MG63 (cell line): ENCODE results near the gene FNBP1L. TPM values are rescaled to one million over a fixed set of nuclear protein-coding genes. Genes with fewer than 3 reads are reported as not detected.

Experiments used
- DNase-seq: peaks from one replicate; pipeline ENCODE4 v3.0.0-alpha.2; 2020
- H3K27me3 ChIP-seq: fragments of 250-450 bp; sonication (Bioruptor Pico); 2 replicates; pipeline ENCODE4 v1.5.1; 2020; ENCODE audit warnings: mild to moderate bottlenecking, moderate library complexity
- H3K36me3 ChIP-seq: fragments of 250-450 bp; sonication (Bioruptor Pico); 2 replicates; pipeline ENCODE4 v1.5.1; 2020; ENCODE audit warnings: mild to moderate bottlenecking, moderate library complexity
- H3K4me3 ChIP-seq: fragments of 250-450 bp; sonication (Bioruptor Pico); 2 replicates; pipeline ENCODE4 v1.5.1; 2020; ENCODE audit warnings: mild to moderate bottlenecking, moderate library complexity
- H3K9me3 ChIP-seq: fragments of 250-450 bp; sonication (Bioruptor Pico); 2 replicates; pipeline ENCODE4 v1.5.1; 2020; ENCODE audit warnings: mild to moderate bottlenecking, moderate library complexity
- total RNA-seq: library from RNA; depleted of rRNA; stranded (reverse); fragments of >200 nt; shearing (Covaris generic); gene quantifications from 2 replicates; pipeline ENCODE4 v1.2.3, GENCODE V29; 2014; ENCODE audit warnings: low replicate concordance

The FNBP1L gene
- total RNA-seq, 1 experiment from 2014 or later = 1.5 TPM

DNA sequence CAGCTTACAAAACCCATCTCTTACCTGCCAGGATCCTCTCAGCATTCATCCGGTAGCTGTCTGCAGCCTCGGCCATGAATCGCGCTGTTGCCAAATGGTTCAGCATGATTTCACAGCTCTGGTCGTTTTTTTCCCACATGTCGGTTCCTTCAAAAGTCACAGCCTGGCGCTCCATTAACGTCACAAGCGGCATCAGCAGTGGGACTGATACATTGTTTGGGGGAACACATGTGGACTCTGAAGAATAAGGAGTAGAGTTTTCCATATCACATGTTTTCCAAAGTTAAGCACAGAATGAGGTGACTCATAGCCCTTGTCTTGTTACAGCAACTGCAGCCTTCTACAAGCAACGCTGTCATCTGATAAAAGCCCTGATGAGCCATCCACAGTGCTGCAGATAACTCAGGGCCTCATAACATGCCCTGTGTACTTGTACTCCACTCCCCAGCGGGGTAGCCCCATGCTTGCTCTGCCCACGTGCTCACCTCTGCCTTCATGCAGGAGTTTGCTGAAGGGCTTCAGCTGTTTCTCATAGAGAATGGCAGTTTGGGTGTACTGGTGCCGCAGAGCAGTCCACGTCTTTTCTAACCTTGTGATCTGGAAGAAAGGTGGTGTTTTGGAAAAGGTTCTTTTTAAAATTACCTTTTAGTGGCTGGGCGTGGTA, 119.5 kb downstream of the FNBP1L start:
- peaks cover 59% of the 10 kb centered on the region for H3K36me3 ChIP-seq
- peak; percentile 53 for DNase-seq
- H3K9me3 ChIP-seq = no peaks in the 10 kb centered on the region
- H3K4me3 ChIP-seq = no peak overlapping the region
- no peaks in the 10 kb centered on the region for H3K27me3 ChIP-seq

GRCh38 chr1:93569489-93569888, 121.6 kb downstream of the FNBP1L start:
- peaks cover 63% of the 10 kb centered on the region for H3K36me3 ChIP-seq
- no peak overlapping the region for H3K4me3 ChIP-seq
- no peaks in the 10 kb centered on the region for H3K27me3 ChIP-seq
- DNase-seq = no peak
- no peaks in the 10 kb centered on the region for H3K9me3 ChIP-seq

GRCh38 chr1:93571623-93572310, 123.8 kb downstream of the FNBP1L start:
- Histone ChIP-seq H3K9me3 (no peaks in the 10 kb centered on the region), H3K27me3 (no peaks in the 10 kb centered on the region), H3K4me3 (no peak overlapping the region), H3K36me3 (peaks cover 55% of the 10 kb centered on the region)
- no peak for DNase-seq

DNA sequence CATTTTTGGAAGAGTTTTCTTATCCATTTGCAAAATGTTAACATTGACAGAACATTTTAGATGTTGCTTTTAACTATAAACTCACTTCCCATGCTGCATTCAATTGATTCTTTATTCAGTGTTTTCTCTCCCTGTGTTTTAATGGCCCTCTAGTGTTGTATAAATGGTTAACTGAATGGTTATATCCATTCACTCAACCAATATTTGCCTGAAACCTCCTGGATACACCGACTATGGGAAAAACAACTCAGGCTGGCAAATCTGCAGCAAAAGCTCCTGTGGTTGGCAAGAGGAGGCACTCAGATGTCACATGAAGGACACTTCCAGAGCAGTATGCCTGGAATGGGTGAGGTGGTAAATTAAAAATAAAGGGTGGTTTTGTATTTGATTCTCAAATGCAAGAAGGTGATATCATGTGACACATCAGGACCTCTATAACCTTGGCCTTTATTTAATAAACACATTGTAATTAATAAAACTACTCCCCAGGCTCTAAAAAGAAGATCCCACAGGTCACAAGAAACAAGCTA, 126.1 kb downstream of the FNBP1L start:
- Histone ChIP-seq H3K27me3 (no peaks in the 10 kb centered on the region), H3K36me3 (peaks cover 45% of the 10 kb centered on the region), H3K9me3 (no peaks in the 10 kb centered on the region), H3K4me3 (no peak overlapping the region)
- DNase-seq = no peak

DNA sequence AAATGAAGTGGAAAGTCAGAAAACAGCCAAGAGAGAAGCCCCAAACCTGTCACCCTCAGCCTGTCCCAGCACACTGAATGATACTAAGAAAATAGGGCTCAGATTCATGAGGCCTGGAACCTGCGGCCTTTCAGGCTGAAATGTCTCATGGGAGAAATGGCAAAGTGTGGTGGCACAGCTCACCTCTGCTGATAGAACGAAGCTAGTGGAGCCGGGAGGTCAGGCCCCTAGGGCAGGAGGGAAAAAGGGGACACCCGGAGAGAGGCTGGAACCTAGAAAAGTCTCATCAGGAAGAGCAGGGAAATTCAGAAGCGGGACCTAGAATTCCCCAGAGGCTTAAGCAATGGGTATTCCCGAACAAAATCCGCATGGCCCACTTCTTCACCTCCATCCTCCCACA, 126.6 kb downstream of the FNBP1L start:
- Histone ChIP-seq H3K27me3 (no peaks in the 10 kb centered on the region), H3K4me3 (no peak overlapping the region), H3K9me3 (no peaks in the 10 kb centered on the region), H3K36me3 (peaks cover 46% of the 10 kb centered on the region)
- no peak for DNase-seq

GRCh38 chr1:93574991-93575390, 127.1 kb downstream of the FNBP1L start:
- Histone ChIP-seq H3K36me3 (peaks cover 46% of the 10 kb centered on the region), H3K4me3 (no peak overlapping the region), H3K27me3 (no peaks in the 10 kb centered on the region), H3K9me3 (no peaks in the 10 kb centered on the region)
- DNase-seq = no peak

GRCh38 chr1:93575621-93576284, 127.8 kb downstream of the FNBP1L start:
- no peaks in the 10 kb centered on the region for H3K9me3 ChIP-seq
- no peaks in the 10 kb centered on the region for H3K27me3 ChIP-seq
- H3K36me3 ChIP-seq = peaks cover 38% of the 10 kb centered on the region
- DNase-seq = no peak
- H3K4me3 ChIP-seq = no peak overlapping the region

- peaks cover 36% of the 10 kb centered on the region for H3K36me3 ChIP-seq
- no peaks in the 10 kb centered on the region for H3K9me3 ChIP-seq
- no peaks in the 10 kb centered on the region for H3K27me3 ChIP-seq
Measured at GRCh38 chr1:93576346-93576745, 128.4 kb downstream of the FNBP1L start.

DNA sequence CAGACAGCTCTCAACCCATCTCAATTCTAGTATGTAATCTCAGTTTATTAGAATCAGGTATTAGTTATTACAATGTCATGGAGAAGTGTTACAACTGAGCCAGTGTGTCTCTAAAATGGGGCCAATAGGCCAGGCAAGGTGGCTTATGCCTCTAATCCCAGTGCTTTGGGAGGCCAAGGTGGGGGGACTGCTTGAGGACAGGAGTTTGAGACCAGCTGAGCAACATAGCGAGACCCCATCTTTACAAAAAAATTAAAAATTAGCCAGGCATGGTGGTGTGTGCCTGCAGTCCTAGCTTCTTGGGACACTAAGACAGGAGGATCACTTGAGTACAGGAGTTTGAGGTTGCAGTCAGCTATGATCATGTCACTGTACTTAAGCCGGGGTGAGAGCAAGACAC, 128.8 kb downstream of the FNBP1L start:
- Histone ChIP-seq H3K9me3 (no peaks in the 10 kb centered on the region), H3K36me3 (peaks cover 33% of the 10 kb centered on the region), H3K27me3 (no peaks in the 10 kb centered on the region), H3K4me3 (no peak overlapping the region)
- no peak for DNase-seq

More at GRCh38 chr1:93576346-93576745, 128.4 kb downstream of the FNBP1L start:
- DNase-seq = no peak
- no peak overlapping the region for H3K4me3 ChIP-seq

- Histone ChIP-seq H3K4me3 (no peak overlapping the region), H3K36me3 (peaks cover 30% of the 10 kb centered on the region), H3K9me3 (no peaks in the 10 kb centered on the region), H3K27me3 (no peaks in the 10 kb centered on the region)
- no peak for DNase-seq
Measured at GRCh38 chr1:93577536-93578432, 129.9 kb downstream of the FNBP1L start.

- H3K36me3 ChIP-seq = peaks cover 34% of the 10 kb centered on the region
- no peaks in the 10 kb centered on the region for H3K9me3 ChIP-seq
- no peak overlapping the region for H3K4me3 ChIP-seq
- no peak for DNase-seq
- no peaks in the 10 kb centered on the region for H3K27me3 ChIP-seq
Measured at GRCh38 chr1:93578433-93578830, 130.5 kb downstream of the FNBP1L start.

- Histone ChIP-seq H3K36me3 (peaks cover 37% of the 10 kb centered on the region), H3K4me3 (no peak overlapping the region), H3K9me3 (no peaks in the 10 kb centered on the region), H3K27me3 (no peaks in the 10 kb centered on the region)
- no peak for DNase-seq
Measured at GRCh38 chr1:93578911-93579825, 131.2 kb downstream of the FNBP1L start.

- DNase-seq = peak; percentile 80
- no peaks in the 10 kb centered on the region for H3K9me3 ChIP-seq
- H3K36me3 ChIP-seq = peaks cover 34% of the 10 kb centered on the region
- no peak overlapping the region for H3K4me3 ChIP-seq
- H3K27me3 ChIP-seq = no peaks in the 10 kb centered on the region
Measured at GRCh38 chr1:93579891-93580290, 132.0 kb downstream of the FNBP1L start.

GRCh38 chr1:93581917-93582850, 134.3 kb downstream of the FNBP1L start:
- H3K36me3 ChIP-seq = peaks cover 45% of the 10 kb centered on the region
- no peak overlapping the region for H3K4me3 ChIP-seq
- DNase-seq = no peak
- H3K9me3 ChIP-seq = no peaks in the 10 kb centered on the region
- H3K27me3 ChIP-seq = no peaks in the 10 kb centered on the region
